ENCODE data around the gene MYH7.

DNA sequence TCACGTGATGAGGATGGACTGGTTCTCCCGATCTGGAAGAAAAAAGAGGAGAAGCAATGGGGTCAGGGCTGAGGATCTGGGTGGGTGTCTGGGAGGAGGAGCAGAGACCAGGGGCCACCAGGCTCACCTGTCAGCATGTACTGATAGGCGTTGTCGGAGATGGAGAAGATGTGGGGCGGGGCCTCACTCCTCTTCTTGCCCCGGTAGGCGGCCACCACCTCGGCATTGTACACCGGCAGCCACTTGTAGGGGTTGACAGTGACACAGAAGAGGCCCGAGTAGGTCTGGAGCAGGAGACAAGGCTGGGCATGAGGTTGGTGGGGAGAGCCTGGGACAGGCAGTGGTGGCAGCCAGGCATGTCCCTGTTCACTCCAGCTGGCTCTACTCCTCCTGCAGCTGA lies 30.4 kb downstream of the MYH7 start:
- TF ChIP-seq GLIS3 (CRISPR knock-in tag; IDR thresholded peaks at IDR 0.05) (no peak), ZFP3 (CRISPR knock-in tag; IDR thresholded peaks at IDR 0.05) (no peak), CSDC2 (CRISPR knock-in tag; IDR thresholded peaks at IDR 0.05) (no peak), RARB (CRISPR knock-in tag; IDR thresholded peaks at IDR 0.05) (no peak), TOX (CRISPR knock-in tag; IDR thresholded peaks at IDR 0.05; ENCODE audit: borderline replicate concordance) (no peak), OSR1 (CRISPR knock-in tag; IDR thresholded peaks at IDR 0.05) (no peak), ISL1 (CRISPR knock-in tag; IDR thresholded peaks at IDR 0.05) (no peak), TCF4 (CRISPR knock-in tag; IDR thresholded peaks at IDR 0.05; ENCODE audit: borderline replicate concordance) (no peak), ARNTL (CRISPR knock-in tag; IDR thresholded peaks at IDR 0.05; ENCODE audit: borderline replicate concordance, low read depth) (no peak), ZNF70 (CRISPR knock-in tag; IDR thresholded peaks at IDR 0.05) (no peak), ZNF565 (CRISPR knock-in tag; conservative IDR thresholded peaks at IDR 0.05; ENCODE audit: low read depth) (no peak)
- TF ChIP-seq, protein P1, sequence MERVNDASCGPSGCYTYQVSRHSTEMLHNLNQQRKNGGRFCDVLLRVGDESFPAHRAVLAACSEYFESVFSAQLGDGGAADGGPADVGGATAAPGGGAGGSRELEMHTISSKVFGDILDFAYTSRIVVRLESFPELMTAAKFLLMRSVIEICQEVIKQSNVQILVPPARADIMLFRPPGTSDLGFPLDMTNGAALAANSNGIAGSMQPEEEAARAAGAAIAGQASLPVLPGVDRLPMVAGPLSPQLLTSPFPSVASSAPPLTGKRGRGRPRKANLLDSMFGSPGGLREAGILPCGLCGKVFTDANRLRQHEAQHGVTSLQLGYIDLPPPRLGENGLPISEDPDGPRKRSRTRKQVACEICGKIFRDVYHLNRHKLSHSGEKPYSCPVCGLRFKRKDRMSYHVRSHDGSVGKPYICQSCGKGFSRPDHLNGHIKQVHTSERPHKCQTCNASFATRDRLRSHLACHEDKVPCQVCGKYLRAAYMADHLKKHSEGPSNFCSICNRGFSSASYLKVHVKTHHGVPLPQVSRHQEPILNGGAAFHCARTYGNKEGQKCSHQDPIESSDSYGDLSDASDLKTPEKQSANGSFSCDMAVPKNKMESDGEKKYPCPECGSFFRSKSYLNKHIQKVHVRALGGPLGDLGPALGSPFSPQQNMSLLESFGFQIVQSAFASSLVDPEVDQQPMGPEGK (CRISPR knock-in tag; IDR thresholded peaks at IDR 0.05; ENCODE audit: borderline replicate concordance), result no peak
- TF ChIP-seq, protein P2, sequence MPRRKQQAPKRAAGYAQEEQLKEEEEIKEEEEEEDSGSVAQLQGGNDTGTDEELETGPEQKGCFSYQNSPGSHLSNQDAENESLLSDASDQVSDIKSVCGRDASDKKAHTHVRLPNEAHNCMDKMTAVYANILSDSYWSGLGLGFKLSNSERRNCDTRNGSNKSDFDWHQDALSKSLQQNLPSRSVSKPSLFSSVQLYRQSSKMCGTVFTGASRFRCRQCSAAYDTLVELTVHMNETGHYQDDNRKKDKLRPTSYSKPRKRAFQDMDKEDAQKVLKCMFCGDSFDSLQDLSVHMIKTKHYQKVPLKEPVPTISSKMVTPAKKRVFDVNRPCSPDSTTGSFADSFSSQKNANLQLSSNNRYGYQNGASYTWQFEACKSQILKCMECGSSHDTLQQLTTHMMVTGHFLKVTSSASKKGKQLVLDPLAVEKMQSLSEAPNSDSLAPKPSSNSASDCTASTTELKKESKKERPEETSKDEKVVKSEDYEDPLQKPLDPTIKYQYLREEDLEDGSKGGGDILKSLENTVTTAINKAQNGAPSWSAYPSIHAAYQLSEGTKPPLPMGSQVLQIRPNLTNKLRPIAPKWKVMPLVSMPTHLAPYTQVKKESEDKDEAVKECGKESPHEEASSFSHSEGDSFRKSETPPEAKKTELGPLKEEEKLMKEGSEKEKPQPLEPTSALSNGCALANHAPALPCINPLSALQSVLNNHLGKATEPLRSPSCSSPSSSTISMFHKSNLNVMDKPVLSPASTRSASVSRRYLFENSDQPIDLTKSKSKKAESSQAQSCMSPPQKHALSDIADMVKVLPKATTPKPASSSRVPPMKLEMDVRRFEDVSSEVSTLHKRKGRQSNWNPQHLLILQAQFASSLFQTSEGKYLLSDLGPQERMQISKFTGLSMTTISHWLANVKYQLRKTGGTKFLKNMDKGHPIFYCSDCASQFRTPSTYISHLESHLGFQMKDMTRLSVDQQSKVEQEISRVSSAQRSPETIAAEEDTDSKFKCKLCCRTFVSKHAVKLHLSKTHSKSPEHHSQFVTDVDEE (CRISPR knock-in tag; IDR thresholded peaks at IDR 0.05), result no peak
- TF ChIP-seq, protein P3, sequence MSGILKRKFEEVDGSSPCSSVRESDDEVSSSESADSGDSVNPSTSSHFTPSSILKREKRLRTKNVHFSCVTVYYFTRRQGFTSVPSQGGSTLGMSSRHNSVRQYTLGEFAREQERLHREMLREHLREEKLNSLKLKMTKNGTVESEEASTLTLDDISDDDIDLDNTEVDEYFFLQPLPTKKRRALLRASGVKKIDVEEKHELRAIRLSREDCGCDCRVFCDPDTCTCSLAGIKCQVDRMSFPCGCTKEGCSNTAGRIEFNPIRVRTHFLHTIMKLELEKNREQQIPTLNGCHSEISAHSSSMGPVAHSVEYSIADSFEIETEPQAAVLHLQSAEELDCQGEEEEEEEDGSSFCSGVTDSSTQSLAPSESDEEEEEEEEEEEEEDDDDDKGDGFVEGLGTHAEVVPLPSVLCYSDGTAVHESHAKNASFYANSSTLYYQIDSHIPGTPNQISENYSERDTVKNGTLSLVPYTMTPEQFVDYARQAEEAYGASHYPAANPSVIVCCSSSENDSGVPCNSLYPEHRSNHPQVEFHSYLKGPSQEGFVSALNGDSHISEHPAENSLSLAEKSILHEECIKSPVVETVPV (CRISPR knock-in tag; IDR thresholded peaks at IDR 0.05), result no peak
